ENCODE results near the gene ATP8A2.
"Not testable (repeated sequence)": the region's sequence is repeated elsewhere in the genome, so short reads cannot be mapped to it uniquely, and the experiment has no call there.

ATP8A2 gene

GRCh38 chr13:25371875-25372283, at the start of gene ATP8A2:
ATP8A2 (plus strand) TSS chr13:25371974; CDS start chr13:25372213, 239 bp downstream.
- no peak for DNase-seq

GRCh38 chr13:25324100-25324499, 47.7 kb upstream of the ATP8A2 start:
- no peak for DNase-seq

GRCh38 chr13:25329706-25330105, 42.1 kb upstream of the ATP8A2 start:
- DNase-seq, result no peak

- no peak for DNase-seq
Observed at GRCh38 chr13:25330541-25330940, 41.2 kb upstream of the ATP8A2 start.

GRCh38 chr13:25335856-25336255, 35.9 kb upstream of the ATP8A2 start:
- no peak for DNase-seq

GRCh38 chr13:25345576-25345975, 26.2 kb upstream of the ATP8A2 start:
- no peak for DNase-seq

GRCh38 chr13:25347151-25347550, 24.6 kb upstream of the ATP8A2 start:
- no peak for DNase-seq

- no peak for DNase-seq
Observed at GRCh38 chr13:25351404-25351803, 20.4 kb upstream of the ATP8A2 start.

- no peak for DNase-seq
Observed at GRCh38 chr13:25352230-25352629, 19.5 kb upstream of the ATP8A2 start.

- DNase-seq, result no peak
Observed at GRCh38 chr13:25352806-25353205, 19.0 kb upstream of the ATP8A2 start.

GRCh38 chr13:25353344-25353743, 18.4 kb upstream of the ATP8A2 start:
- no peak for DNase-seq

- DNase-seq, result no peak
Observed at GRCh38 chr13:25354377-25354776, 17.4 kb upstream of the ATP8A2 start.

GRCh38 chr13:25360443-25360842, 11.3 kb upstream of the ATP8A2 start:
- not testable (repeated sequence) for DNase-seq

- DNase-seq, result no peak
Observed at GRCh38 chr13:25365720-25366235, 6.0 kb upstream of the ATP8A2 start.

- no peak for DNase-seq
Observed at GRCh38 chr13:25371158-25371874, 458 bp upstream of the ATP8A2 start.

GRCh38 chr13:25372284-25373081, 709 bp downstream of the ATP8A2 start:
- no peak for DNase-seq

GRCh38 chr13:25375727-25376358, 4.1 kb downstream of the ATP8A2 start:
- no peak for DNase-seq

GRCh38 chr13:25377244-25377962, 5.6 kb downstream of the ATP8A2 start:
- no peak for DNase-seq

GRCh38 chr13:25378528-25378927, 6.8 kb downstream of the ATP8A2 start:
- DNase-seq, result no peak

- no peak for DNase-seq
Observed at GRCh38 chr13:25379011-25379410, 7.2 kb downstream of the ATP8A2 start.

- DNase-seq, result no peak
Observed at GRCh38 chr13:25380082-25380481, 8.3 kb downstream of the ATP8A2 start.

GRCh38 chr13:25380741-25381324, 9.1 kb downstream of the ATP8A2 start:
- DNase-seq, result no peak

Measured in femur (tissue), 1 donor.